HG03521 (cell line): ENCODE results near the gene DARS1.

Experiments
- ATAC-seq: cut with Tn5 transposase; IDR thresholded peaks from one replicate; pipeline ENCODE4 v1.9.1; 2021; ENCODE audit warnings: mild to moderate bottlenecking, moderate library complexity; ENCODE audit not compliant: unreplicated experiment

Gene DARS1

DNA sequence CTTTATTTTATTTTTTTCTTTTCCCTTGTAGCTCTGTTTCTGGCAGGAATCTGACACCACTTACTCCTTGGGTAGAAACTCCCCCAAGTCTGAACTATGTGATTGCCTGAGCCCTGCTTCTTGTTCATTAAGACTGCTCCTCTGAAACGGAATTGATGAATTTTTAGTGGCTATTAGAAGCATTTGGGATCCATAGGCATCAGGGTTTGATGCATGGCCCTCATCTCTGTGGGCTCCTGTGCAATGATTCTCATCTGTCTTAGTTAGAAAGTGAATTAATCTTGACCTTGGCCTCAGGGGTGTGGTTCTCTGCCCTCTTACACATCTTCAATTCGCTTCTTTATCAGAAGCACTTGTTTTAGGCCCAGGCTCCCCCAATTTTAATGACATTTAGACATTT, 31.0 kb upstream of the DARS1 start:
- ATAC-seq, result no peak

DNA sequence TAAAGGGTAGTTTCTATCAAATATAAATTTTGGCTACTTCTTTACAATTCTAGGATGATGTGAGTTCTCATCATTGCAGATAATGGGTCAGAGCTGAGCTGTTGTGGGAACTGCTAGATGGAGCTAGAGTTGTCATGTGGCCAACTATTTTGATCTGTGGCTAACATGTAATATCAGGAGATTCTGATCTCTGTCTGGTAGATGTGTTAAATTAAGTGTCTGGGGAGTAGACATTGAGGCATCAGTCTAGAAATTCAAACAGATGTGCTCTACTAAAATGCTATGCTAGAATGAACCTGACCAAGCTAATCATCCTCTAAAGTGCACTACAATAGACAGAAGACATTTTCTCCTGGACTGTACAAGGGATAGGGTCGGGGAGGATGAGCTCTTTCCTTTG, 30.3 kb upstream of the DARS1 start:
- no peak for ATAC-seq

DNA sequence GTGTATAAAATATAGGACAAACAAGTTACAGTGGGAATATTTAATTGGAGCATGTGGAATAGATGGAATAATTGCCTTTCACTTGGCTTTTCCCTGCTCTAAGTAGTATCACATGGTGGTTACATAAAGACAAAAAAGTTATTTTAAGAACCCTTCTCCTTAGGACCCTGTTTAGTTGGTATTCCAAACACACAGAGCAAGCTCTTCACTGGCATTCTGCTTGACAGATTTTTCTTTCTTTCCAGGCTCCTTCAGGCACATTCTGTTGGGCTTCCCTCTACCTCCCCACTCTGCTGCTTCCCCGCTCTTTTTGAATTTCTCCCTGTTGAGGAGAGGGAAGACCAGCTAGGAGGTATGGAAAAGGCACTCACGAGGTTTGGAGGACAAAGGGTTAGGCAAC, 29.0 kb upstream of the DARS1 start:
- ATAC-seq, result no peak

DNA sequence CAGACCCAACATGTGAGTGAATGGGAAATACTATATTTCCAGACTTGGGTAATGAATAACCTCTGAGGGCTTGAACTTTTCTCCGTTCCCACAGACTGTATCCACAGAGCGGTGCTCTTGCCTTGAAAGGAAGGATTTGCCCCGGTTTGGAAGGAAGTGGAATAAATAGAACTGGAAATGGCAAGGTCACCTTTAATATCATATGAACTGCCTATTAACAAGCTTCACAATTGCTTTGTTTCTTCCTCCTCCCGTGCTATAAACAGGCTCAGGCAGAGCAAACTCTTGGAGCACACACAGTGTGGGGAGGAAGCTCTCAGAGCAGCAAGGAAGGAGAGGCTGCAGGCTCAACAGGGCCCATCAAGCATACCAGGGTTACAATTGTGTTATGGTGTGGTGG, 28.5 kb upstream of the DARS1 start:
- no peak for ATAC-seq

DNA sequence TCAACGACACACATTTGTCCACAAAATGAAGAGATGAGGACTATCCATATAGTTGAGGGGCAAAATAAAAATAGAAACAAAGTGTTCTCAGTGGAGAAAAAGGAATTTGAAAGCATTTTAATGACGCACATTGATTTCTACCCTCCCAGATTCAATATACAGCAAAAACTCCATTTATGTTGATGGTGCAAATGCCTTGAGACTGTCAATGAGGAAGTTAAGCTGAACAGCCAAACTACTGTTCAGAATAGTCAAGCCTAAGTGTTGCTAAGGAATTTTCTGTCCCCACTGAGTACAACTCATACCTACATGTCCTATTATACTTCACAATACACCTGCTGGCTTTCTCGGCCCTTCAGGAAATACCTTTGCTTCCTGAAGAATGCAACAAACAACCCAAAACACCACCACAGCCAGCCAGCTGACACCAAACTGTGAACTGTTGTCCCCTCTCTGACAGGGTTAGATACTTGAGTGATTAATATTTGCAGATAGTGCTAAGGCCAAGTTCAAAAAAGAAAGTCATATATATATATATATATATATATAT, 27.8 kb upstream of the DARS1 start:
- ATAC-seq, result no peak

DNA sequence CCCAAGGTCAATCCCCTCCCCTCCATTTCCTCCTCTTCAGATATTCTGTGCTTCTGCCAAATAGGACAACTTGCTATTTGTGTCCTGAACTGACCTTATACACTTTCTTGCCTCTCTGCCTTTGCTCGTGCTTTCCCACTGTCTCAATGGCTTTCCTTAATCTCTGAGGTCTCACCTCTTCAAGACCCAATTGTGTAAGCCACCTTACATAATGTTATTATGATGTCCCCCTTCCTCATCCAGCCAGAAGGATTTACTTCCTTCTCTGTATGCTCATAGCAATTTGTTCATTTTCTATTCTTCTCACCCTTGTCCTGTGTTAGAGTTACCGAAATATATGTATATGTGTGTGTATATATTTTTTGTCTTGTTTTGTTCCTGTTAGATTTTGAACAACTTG, 26.9 kb upstream of the DARS1 start:
- no peak for ATAC-seq

DNA sequence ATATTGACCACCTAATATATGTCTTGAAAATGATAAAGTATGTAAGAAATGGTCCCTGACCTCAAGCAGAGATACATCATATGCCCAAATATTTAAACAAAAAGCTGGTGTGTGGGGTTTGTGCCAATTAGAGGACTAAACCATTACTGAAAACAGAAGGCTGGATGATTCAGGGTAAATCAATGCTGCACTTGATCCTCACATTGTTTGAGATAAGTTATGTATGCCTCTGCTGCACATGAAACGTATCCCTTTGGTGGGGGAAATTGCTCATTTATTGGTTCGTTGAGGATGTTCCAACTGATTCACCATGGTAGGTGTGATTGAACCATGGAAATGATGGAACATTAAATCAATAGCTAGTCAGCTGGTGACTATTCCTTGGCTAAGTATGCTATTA, 24.7 kb upstream of the DARS1 start:
- ATAC-seq, result no peak

DNA sequence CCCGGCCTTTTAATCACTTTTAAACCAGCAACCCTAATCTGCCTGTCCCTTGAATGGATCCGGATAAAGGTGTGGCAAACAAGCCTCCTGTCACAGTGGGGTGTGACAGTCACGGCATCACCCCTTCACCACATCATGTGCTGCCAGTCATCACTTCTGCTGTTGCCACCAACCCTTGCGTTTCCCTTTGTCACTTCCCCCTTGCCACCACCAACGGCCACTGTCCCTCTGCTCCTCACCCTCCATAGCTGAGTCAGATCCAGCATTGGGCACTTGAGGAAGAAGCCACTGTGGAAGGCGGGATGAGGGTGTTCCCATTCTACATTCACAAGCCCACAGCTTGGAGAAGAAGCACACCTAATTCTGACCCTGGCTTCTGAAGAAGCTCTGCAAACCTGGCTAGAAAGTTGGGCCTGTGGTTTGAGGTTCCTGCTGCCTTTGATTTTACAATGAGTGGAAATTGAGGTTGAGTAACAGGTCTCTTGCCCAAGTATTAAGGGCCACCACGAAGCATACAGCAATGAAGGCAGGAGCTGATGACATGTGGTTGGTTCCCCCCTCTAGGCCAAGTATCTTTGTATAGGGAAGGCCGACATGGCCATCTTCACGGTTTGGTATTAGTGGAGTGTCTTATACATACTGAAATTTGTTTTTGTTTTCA, 22.9 kb upstream of the DARS1 start:
- ATAC-seq, result no peak

DNA sequence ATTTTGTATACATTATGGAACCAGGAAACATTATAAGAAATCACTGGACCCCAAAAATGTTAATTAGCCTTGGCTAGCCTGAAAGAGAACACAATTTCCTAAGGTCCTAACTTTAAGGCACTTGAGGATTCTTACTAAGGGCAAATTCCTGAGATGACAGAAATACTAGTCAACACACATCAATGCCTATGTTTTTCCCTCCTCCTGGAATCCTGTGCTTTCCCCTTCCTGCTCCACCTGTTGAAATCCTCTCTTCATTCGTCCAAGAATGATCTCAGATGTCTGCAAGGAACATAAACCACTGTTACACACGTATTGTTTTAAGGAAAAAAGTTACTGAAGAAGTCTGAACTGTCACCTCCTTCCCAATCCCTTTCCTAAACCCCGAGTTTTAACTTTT, 21.2 kb upstream of the DARS1 start:
- no peak for ATAC-seq

DNA sequence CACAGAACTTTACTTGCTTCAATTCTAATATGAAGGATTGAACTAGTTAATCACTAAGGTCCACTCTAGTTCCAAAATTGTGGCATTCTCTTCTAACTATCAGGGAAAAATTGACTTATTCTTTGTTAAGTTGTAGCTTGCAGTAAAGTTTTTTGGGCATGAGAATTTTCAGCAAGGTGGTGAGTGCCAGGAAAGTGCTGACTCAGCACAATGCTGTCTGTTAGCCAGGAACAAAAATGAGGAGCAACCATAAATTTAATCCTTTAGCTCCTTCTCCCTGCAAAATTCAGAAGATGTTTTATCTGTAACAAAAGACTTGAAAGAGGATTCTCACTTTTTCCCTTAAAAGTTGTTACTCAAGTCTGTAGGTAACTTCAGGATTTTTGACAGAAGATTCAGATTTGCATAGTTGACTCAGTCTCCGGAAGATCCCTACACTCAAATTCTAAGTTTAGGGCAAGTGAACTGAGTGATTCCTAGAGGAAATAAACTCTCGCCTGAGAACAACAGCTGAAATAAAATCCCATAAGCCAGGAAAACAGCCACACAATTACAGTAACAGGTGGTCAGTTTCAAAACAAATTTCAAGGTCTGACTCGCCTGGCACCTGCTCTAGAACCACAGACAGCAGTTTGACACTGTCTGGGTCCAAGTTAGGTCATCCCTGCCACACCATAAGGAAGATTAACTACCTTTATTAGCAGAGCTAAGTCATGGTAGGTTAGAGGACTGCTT, 20.2 kb upstream of the DARS1 start:
- ATAC-seq, result no peak

DNA sequence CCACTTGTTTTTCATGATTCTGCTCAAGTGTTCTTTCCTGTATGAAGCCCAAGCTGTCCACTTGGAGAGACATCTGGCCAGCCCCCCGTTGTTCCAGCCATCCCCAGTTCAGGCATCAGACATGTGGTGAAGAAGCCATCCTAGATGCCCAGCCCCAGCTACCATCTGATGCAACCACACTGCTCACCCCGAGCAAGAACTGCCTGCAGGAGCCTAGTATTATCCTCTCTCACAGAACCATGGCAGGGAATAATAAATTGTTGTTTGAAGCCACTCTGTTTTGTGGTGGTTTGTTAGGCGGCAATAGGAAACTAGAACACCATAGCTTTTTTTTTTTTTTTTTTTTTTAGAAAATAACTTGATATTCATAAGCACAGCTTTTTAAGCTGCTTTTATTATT, 19.5 kb upstream of the DARS1 start:
- ATAC-seq, result no peak

DNA sequence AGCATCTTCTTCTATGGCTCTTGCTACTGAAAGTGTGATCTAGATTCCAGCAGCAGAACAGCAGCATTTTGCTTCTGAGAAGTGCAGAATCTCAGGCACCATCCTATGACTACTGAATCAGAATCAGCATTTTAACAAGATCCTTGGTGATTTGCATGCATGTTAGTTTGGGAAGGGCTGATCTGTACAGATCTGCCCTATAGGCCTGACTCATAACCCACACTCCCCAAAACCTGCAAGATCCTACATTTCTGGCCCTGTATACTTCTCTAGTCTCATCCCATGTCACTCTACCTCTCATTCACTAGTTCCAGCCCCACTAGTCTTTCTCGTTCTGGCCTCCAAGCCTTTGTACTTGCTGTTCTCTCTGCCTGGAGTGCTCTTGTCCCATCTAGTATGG, 15.7 kb upstream of the DARS1 start:
- ATAC-seq, result no peak

DNA sequence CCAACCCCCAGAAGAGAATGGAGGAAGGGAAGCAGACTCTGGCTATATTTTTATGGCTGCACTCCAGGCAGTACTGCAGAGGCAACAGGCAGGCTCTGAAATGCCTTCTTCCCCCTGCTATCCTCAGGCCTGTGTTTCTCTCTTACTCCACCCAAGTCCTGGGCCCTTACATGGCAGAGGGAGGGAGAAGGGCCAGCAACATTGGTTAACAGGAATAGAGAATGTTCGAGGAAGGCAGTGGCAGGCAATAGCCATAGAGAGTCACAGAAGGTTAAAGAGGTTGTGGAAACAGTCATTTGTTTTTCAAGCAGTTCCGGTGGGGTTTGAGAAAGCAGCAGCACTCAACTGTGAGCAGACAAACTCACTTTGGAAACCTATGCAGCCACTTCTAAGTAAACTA, 15.1 kb upstream of the DARS1 start:
- peak; percentile 49 for ATAC-seq

DNA sequence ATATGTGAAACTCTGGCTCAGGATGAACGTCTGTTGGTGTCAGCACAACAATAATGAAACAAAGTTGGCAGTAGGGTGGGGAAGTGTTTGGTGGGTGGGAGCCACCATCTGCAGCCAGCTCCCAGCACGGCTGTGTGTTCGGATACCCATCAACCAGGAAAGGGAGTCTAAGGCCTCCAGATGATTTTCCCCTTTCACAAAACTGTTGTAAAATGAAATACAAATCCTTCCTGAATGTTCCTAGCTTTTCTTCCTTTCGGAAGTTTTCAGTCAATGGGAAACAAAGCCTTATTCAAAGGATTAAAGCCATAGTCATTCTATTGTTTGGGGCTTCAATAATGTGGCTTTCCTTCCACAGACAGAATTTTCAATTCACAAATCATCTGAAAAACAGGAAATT, 14.5 kb upstream of the DARS1 start:
- no peak for ATAC-seq

DNA sequence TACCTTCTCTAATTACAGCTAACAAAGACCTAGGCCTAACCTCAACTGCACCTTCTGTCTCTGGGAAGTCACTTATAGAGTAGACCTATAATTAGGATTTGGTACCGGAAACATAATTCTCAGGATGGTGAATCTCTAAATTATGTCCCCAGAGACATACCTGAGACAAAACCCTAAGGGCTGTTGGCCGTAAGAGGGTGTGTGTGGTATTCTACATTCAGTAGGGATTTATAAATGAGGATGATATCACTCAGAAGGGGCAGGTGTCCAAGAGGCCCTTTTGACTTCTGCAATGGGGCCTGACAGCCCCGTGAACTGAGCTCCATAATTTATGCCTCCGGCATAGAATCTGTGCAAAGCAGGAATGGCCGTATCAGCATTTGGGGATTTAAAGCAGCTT, 13.5 kb upstream of the DARS1 start:
- no peak for ATAC-seq

DNA sequence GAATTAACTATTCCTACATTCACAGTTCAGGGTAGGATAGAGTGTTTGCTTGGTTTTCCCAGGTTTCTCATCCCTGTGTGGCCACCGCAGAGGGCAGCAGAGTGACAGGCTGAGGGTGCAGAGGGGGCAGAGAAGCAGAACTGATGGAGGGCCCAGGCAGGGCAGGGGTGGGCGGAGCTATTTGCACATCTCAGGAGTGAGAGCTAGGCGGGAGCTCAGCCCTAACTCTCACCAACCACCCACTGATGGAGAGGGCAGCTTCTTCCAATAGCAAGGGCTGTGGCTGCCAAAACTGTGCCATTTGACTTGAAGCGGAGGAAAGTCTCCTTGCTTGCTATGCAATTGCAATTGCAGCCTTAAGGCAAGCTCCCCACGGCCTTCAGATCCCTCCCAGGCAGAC, 12.0 kb upstream of the DARS1 start:
- ATAC-seq, result no peak

DNA sequence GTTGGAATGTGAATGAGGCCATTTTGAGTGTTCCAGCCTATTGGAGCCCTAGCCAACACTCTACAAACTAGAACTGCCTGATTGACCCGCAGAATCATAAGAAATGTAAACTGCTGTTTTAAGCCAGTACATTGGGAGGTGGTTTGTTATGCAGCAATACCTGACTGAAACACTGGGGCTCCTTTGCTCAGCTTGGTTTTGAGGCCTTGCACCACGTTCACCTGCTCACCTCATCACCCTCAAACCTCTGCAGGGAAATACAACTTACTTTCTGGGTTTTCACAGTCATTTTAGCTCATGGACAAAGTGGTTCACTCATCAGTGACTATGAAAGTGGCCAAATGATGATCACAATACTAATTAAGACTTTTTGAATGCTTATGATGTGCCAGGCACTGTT, 10.9 kb upstream of the DARS1 start:
- no peak for ATAC-seq

DNA sequence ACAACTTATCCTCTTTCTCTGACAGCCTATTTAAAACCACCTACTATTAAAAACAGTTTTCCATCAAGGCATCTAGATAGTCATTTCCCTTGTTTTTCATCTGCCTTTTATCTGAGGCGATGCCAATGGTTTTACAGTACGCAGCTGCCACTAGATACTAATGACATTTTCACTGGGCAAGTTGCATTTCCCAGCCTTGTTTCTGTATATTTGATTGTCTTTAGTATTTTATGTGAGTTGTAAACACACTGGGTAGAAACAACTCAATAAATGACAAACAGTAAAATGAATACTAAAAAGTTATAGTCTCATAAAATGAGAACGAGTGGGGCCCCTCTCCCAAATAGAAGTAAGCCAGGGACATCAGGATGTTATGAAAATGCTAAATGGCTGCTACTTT, 8.9 kb upstream of the DARS1 start:
- no peak for ATAC-seq

DNA sequence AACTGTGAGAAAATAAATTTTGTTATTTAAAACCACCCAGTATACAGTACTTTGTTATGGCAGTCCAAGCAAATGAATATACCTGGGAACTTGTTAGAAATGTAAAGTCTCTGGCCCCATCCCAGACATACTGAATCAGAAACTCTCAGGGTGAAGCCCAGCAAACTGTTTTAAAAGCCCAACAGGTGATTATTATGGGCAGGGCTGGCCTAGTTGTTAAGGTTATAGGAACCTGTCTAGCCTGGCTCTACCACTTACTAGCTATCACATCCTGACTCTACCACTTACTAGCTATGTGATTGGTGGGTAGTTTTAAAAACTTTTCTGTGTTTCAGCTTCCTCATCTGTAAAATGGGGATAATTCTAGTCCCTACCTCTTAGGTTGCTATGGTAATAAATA, 8.0 kb upstream of the DARS1 start:
- ATAC-seq, result no peak

DNA sequence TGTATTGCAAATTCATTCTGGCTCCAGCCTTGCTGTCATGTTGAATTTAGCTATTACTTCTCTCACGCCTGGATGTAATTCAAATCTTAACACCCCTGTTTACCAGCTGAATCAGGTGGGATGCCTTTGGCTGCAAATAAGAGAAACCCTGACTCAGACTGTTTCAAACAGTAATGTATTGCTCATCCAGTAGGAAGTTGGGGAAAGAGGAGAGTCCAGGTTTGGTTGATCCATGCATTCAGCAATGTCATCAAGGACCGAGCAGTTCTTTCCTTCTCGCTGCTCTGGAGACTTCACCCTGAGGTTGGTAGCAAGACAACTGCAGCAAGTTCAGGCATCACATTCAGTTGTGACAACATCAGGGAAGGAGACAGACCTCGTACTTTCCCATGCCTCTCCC, 6.4 kb upstream of the DARS1 start:
- ATAC-seq, result no peak

DNA sequence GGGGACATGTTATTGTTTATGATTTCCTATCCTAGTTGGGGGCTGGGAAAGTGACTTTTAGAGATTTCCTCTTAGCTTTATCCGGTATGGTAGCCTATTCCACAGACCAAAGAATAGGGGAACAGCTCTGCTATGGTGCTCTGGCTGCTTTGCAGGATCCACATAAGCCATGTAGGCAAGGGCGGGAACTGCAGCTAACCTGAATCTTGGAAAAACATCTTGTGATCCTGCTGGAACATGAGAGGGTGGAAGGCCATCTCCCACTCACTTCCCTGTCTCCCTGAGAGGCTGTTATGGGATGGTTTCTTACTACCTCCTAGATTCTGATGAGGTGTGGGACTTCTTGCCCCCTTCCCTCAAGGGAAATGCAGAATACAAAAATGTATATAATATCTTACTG, 2.0 kb upstream of the DARS1 start:
- no peak for ATAC-seq

DNA sequence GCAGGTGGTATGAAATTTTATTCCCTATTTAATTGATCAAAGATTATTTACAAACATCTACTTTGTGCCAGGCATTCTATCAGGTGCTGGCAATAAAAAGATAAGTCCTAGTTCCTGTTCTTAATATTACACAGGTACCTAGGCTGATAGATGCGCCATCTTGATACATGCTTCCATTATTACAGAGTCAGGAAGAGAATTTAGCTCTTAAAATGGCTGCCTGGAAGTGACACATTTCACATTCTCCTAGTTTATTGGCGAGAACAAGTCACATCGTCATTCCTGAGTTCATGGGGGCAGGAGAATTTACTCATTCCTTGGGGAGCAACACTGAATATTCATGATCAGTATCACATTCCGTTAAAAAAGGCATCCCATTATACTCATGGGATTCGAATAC, 1.1 kb upstream of the DARS1 start:
- ATAC-seq, result no peak
